Activated naive CD8-positive, alpha-beta T cell (primary cell): ENCODE data around the gene HHLA2.
A peak's percentile ranks its signal among the peaks of the same experiment; 100 is the strongest.

Experiments used
- H3K27ac Mint-ChIP-seq: one replicate; pipeline ENCODE4 v1.8.0; 2021; ENCODE audit warnings: mixed read lengths
- H3K27me3 Mint-ChIP-seq: one replicate; pipeline ENCODE4 v1.8.0; 2021; ENCODE audit warnings: mixed read lengths
- H3K36me3 Mint-ChIP-seq: one replicate; pipeline ENCODE4 v1.8.0; 2021; ENCODE audit warnings: mixed read lengths
- H3K4me1 Mint-ChIP-seq: one replicate; pipeline ENCODE4 v1.8.0; 2021; ENCODE audit warnings: low read depth, mixed read lengths
- H3K4me3 Mint-ChIP-seq: one replicate; pipeline ENCODE4 v1.8.0; 2021; ENCODE audit warnings: mild to moderate bottlenecking, mixed read lengths
- H3K9me3 Mint-ChIP-seq: one replicate; pipeline ENCODE4 v1.8.0; 2021; ENCODE audit warnings: low read depth, mixed read lengths

The HHLA2 gene

GRCh38 chr3:108319428-108320082 lies 23.2 kb downstream of the HHLA2 start:
- Mint-ChIP-seq H3K9me3 (no peaks in the 10 kb centered on the region), H3K36me3 (no peaks in the 10 kb centered on the region), H3K27me3 (no peaks in the 10 kb centered on the region), H3K27ac (no peak overlapping the region), H3K4me3 (no peak overlapping the region), H3K4me1 (peaks cover 9% of the 10 kb centered on the region)

GRCh38 chr3:108320746-108321350 lies 24.5 kb downstream of the HHLA2 start:
- no peak overlapping the region for H3K4me3 Mint-ChIP-seq
- H3K27ac Mint-ChIP-seq, result no peak overlapping the region
- H3K27me3 Mint-ChIP-seq, result no peaks in the 10 kb centered on the region
- peaks cover 3% of the 10 kb centered on the region for H3K36me3 Mint-ChIP-seq
- H3K4me1 Mint-ChIP-seq, result peaks cover 9% of the 10 kb centered on the region
- peaks cover 2% of the 10 kb centered on the region for H3K9me3 Mint-ChIP-seq

GRCh38 chr3:108322352-108322751 lies 26.0 kb downstream of the HHLA2 start:
- Mint-ChIP-seq H3K9me3 (peaks cover 6% of the 10 kb centered on the region), H3K27me3 (no peaks in the 10 kb centered on the region), H3K4me1 (peaks cover 9% of the 10 kb centered on the region), H3K4me3 (no peak overlapping the region), H3K27ac (no peak overlapping the region), H3K36me3 (peaks cover 10% of the 10 kb centered on the region)

GRCh38 chr3:108324177-108324576 lies 27.8 kb downstream of the HHLA2 start:
- H3K27ac Mint-ChIP-seq, result no peak overlapping the region
- H3K27me3 Mint-ChIP-seq, result no peaks in the 10 kb centered on the region
- peaks cover 20% of the 10 kb centered on the region for H3K4me1 Mint-ChIP-seq
- peaks cover 11% of the 10 kb centered on the region for H3K36me3 Mint-ChIP-seq
- no peak overlapping the region for H3K4me3 Mint-ChIP-seq
- peaks cover 6% of the 10 kb centered on the region for H3K9me3 Mint-ChIP-seq

- no peak overlapping the region for H3K4me3 Mint-ChIP-seq
- H3K9me3 Mint-ChIP-seq, result peaks cover 6% of the 10 kb centered on the region
- peaks cover 24% of the 10 kb centered on the region for H3K4me1 Mint-ChIP-seq
- no peak overlapping the region for H3K27ac Mint-ChIP-seq
- peaks cover 11% of the 10 kb centered on the region for H3K36me3 Mint-ChIP-seq
- H3K27me3 Mint-ChIP-seq, result no peaks in the 10 kb centered on the region
Observed at GRCh38 chr3:108327168-108327567, 30.8 kb downstream of the HHLA2 start.

- H3K36me3 Mint-ChIP-seq, result peaks cover 11% of the 10 kb centered on the region
- H3K4me3 Mint-ChIP-seq, result no peak overlapping the region
- H3K9me3 Mint-ChIP-seq, result peaks cover 6% of the 10 kb centered on the region
- H3K4me1 Mint-ChIP-seq, result peaks cover 18% of the 10 kb centered on the region
- peak overlapping the region; percentile 17 for H3K27ac Mint-ChIP-seq
- H3K27me3 Mint-ChIP-seq, result no peaks in the 10 kb centered on the region
Observed at GRCh38 chr3:108328821-108329486, 32.6 kb downstream of the HHLA2 start.

- Mint-ChIP-seq H3K4me1 (peaks cover 18% of the 10 kb centered on the region), H3K4me3 (no peak overlapping the region), H3K27ac (peak overlapping the region; percentile 7), H3K36me3 (peaks cover 11% of the 10 kb centered on the region), H3K27me3 (no peaks in the 10 kb centered on the region), H3K9me3 (peaks cover 6% of the 10 kb centered on the region)
Observed at GRCh38 chr3:108329508-108329907, 33.2 kb downstream of the HHLA2 start.

GRCh38 chr3:108329947-108330346 lies 33.6 kb downstream of the HHLA2 start:
- Mint-ChIP-seq H3K27ac (no peak overlapping the region), H3K27me3 (no peaks in the 10 kb centered on the region), H3K36me3 (peaks cover 11% of the 10 kb centered on the region), H3K4me1 (peaks cover 18% of the 10 kb centered on the region), H3K9me3 (peaks cover 6% of the 10 kb centered on the region), H3K4me3 (no peak overlapping the region)

GRCh38 chr3:108331792-108332191 lies 35.4 kb downstream of the HHLA2 start:
- Mint-ChIP-seq H3K27ac (no peak overlapping the region), H3K4me3 (no peak overlapping the region), H3K4me1 (peaks cover 18% of the 10 kb centered on the region), H3K9me3 (no peaks in the 10 kb centered on the region), H3K36me3 (peaks cover 5% of the 10 kb centered on the region), H3K27me3 (no peaks in the 10 kb centered on the region)

- Mint-ChIP-seq H3K27me3 (no peaks in the 10 kb centered on the region), H3K4me3 (no peak overlapping the region), H3K36me3 (no peaks in the 10 kb centered on the region)
Observed at GRCh38 chr3:108333961-108334360, 37.6 kb downstream of the HHLA2 start.

GRCh38 chr3:108334701-108335100 lies 38.4 kb downstream of the HHLA2 start:
- Mint-ChIP-seq H3K27ac (no peak overlapping the region), H3K4me1 (peaks cover 3% of the 10 kb centered on the region), H3K27me3 (no peaks in the 10 kb centered on the region), H3K9me3 (no peaks in the 10 kb centered on the region), H3K36me3 (no peaks in the 10 kb centered on the region), H3K4me3 (no peak overlapping the region)

More at GRCh38 chr3:108333961-108334360, 37.6 kb downstream of the HHLA2 start:
- Mint-ChIP-seq H3K4me1 (peaks cover 9% of the 10 kb centered on the region), H3K27ac (no peak overlapping the region), H3K9me3 (no peaks in the 10 kb centered on the region)

- no peaks in the 10 kb centered on the region for H3K36me3 Mint-ChIP-seq
- no peak overlapping the region for H3K27ac Mint-ChIP-seq
- H3K9me3 Mint-ChIP-seq, result no peaks in the 10 kb centered on the region
Observed at GRCh38 chr3:108338901-108339545, 42.7 kb downstream of the HHLA2 start.

GRCh38 chr3:108341911-108342310 lies 45.6 kb downstream of the HHLA2 start:
- Mint-ChIP-seq H3K36me3 (no peaks in the 10 kb centered on the region), H3K9me3 (no peaks in the 10 kb centered on the region), H3K27me3 (no peaks in the 10 kb centered on the region), H3K27ac (no peak overlapping the region), H3K4me1 (peaks cover 4% of the 10 kb centered on the region), H3K4me3 (no peak overlapping the region)

More at GRCh38 chr3:108338901-108339545, 42.7 kb downstream of the HHLA2 start:
- Mint-ChIP-seq H3K27me3 (no peaks in the 10 kb centered on the region), H3K4me3 (no peak overlapping the region), H3K4me1 (peaks cover 4% of the 10 kb centered on the region)

- H3K27ac Mint-ChIP-seq, result no peak overlapping the region
- no peak overlapping the region for H3K4me3 Mint-ChIP-seq
- H3K9me3 Mint-ChIP-seq, result no peaks in the 10 kb centered on the region
- peaks cover 4% of the 10 kb centered on the region for H3K4me1 Mint-ChIP-seq
- peaks cover under 1% of the 10 kb centered on the region for H3K27me3 Mint-ChIP-seq
- H3K36me3 Mint-ChIP-seq, result peaks cover under 1% of the 10 kb centered on the region
Observed at GRCh38 chr3:108342837-108343486, 46.6 kb downstream of the HHLA2 start.

GRCh38 chr3:108343491-108343890 lies 47.1 kb downstream of the HHLA2 start:
- Mint-ChIP-seq H3K4me1 (peaks cover 4% of the 10 kb centered on the region), H3K27ac (no peak overlapping the region), H3K4me3 (no peak overlapping the region), H3K9me3 (no peaks in the 10 kb centered on the region), H3K36me3 (peaks cover 5% of the 10 kb centered on the region), H3K27me3 (peaks cover 3% of the 10 kb centered on the region)
